Measurements from ENCODE around the gene RPIA. TPM values are rescaled to one million over a fixed set of nuclear protein-coding genes. Genes with fewer than 3 reads are reported as not detected.

The RPIA gene
- total and polyA plus RNA-seq, 3 donors from 2014 or later = 16.2 to 17.9 (median 16.2) TPM

DNA sequence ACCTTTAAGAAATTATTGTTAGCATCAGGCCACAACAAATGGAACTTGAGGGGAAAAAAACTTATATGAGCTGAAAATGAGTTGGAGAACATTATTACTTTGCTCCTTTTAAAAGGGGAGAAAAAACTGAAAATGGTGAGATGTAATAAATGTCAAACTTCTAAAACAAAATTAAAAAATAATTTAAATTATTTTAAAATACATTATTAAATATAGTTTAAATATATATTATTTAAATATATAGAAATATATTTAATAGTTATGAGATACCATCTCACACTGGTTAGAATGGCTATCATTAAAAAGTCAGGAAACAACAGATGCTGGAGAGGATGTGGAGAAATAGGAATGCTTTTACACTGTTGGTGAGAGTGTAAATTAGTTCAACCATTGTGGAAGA, 28.9 kb downstream of the RPIA start:
- no peak overlapping the region for H3K4me3 ChIP-seq

DNA sequence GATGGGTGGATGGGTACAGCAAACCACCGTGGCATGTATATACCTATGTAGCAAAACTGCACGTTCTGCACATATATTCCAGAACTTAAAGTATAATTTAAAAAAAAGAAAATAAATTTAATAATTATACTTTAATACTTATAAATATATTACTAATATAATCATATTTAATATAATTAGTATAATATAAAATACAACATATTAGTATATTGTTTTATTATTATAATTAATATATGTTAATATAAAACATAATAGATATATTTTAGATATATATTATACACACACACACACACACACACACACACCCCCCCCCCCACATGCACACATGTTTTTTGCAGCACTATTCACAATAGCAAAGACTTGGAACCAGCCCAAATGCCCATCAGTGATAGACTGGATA, 29.8 kb downstream of the RPIA start:
- TF ChIP-seq, protein P1, sequence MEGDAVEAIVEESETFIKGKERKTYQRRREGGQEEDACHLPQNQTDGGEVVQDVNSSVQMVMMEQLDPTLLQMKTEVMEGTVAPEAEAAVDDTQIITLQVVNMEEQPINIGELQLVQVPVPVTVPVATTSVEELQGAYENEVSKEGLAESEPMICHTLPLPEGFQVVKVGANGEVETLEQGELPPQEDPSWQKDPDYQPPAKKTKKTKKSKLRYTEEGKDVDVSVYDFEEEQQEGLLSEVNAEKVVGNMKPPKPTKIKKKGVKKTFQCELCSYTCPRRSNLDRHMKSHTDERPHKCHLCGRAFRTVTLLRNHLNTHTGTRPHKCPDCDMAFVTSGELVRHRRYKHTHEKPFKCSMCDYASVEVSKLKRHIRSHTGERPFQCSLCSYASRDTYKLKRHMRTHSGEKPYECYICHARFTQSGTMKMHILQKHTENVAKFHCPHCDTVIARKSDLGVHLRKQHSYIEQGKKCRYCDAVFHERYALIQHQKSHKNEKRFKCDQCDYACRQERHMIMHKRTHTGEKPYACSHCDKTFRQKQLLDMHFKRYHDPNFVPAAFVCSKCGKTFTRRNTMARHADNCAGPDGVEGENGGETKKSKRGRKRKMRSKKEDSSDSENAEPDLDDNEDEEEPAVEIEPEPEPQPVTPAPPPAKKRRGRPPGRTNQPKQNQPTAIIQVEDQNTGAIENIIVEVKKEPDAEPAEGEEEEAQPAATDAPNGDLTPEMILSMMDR (IDR thresholded peaks at IDR 0.05) = no peak
- TF ChIP-seq POLR2A (IDR thresholded peaks at IDR 0.05) = no peak
- DNase-seq = no peak
- Histone ChIP-seq H3K27ac (no peak overlapping the region), H3K36me3 (ENCODE audit: low read depth, missing control alignments) (no peaks in the 10 kb centered on the region), H3K4me1 (no peaks in the 10 kb centered on the region), H3K27me3 (no peaks in the 10 kb centered on the region), H3K4me3 (no peak overlapping the region), H3K9me3 (no peaks in the 10 kb centered on the region)
- WGBS, 2 donors = 97 to 99% methylated on average over 2 of the region's 2 CpGs
- intact Hi-C loops (cut with DNase I; ENCODE audit: low total_unique reads) = no loop called here

More for the DNA sequence above, 28.9 kb downstream of the RPIA start:
- no peak for DNase-seq
- H3K4me1 ChIP-seq = no peaks in the 10 kb centered on the region
- no peaks in the 10 kb centered on the region for H3K27me3 ChIP-seq
- intact Hi-C loops (cut with DNase I; ENCODE audit: low total_unique reads) = no loop called here
- TF ChIP-seq, protein P1 (IDR thresholded peaks at IDR 0.05) = no peak
- no peaks in the 10 kb centered on the region for H3K36me3 ChIP-seq (ENCODE audit: low read depth, missing control alignments)
- H3K9me3 ChIP-seq = no peaks in the 10 kb centered on the region
- no peak overlapping the region for H3K27ac ChIP-seq

DNA sequence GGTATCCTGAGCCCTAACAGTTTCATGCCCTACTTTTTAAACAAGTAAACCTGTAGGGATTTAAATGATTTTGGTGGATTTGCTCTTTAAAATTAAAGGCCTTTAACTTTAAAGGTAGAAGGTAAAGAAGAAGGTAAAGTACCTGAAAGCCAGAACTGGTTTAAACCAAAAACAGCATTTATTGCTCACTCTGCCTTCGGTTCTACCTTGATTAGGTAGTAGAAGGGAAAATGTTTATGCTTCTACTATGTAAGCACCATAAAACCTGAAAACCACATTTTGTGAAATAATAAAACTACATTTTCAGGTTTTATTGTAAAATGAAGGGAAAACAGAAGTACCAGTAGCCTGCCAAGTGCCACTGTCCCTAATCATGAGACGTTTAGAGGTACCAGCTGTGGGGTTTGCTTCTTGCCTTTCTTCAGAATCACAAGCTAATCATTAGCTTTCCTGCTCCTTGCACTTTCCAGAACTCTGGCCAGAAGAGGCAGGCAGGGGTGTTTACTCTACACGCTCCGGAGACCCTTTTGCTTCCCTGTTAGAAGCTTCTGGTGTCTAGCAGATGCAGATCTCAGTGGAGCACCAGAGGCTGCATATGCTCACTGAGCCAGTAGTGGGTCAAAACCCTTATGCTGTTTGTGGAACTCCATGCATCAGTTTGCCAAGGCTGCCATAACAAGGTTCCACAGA, 33.3 kb downstream of the RPIA start:
- Histone ChIP-seq H3K27ac (no peak overlapping the region), H3K4me1 (no peaks in the 10 kb centered on the region), H3K9me3 (no peaks in the 10 kb centered on the region), H3K27me3 (no peaks in the 10 kb centered on the region), H3K4me3 (no peak overlapping the region), H3K36me3 (ENCODE audit: low read depth, missing control alignments) (no peaks in the 10 kb centered on the region)
- intact Hi-C loops (cut with DNase I; ENCODE audit: low total_unique reads) = no loop called here
- TF ChIP-seq POLR2A (IDR thresholded peaks at IDR 0.05) = no peak
- TF ChIP-seq, protein P1 (IDR thresholded peaks at IDR 0.05) = no peak
- 84 to 92% methylated on average over 4 of the region's 4 CpGs for WGBS, 2 donors
- no peak for DNase-seq

DNA sequence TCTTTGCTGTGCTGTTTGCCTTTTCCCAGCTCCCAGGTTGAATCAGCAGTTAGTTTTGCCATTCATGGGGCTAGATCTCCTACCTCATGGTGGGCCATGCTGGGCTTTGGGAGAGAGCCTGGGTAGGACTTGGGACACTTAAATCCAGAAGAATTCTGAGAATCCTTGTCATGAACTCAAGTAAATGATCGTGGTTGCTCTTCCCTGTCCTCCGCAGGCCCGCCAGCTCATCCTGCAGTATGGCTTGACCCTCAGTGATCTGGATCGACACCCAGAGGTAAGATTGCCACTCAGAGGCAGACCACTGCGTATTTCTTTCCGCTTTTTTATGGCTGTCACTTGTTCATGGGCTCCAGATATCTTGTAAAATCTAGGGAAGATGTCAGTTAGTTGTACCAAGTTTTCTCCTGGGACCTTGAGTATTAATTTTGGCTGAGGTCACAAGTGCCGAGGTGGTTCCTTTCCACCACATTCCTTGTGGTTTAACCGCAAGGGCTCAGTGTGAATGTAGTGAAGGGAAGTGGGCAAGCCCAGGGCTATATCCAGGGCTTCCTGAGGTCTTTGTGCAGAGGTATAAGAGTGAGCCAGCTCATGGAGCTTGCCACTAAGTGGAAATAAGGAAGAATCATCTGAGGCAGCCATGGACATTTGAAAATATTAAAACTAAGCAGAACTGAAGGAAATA, 37.7 kb downstream of the RPIA start:
- no peaks in the 10 kb centered on the region for H3K27me3 ChIP-seq
- TF ChIP-seq POLR2A (IDR thresholded peaks at IDR 0.05) = no peak
- TF ChIP-seq, protein P1 (IDR thresholded peaks at IDR 0.05) = no peak
- H3K4me1 ChIP-seq = no peaks in the 10 kb centered on the region
- intact Hi-C loops (cut with DNase I; ENCODE audit: low total_unique reads) = no loop called here
- no peak overlapping the region for H3K4me3 ChIP-seq
- no peaks in the 10 kb centered on the region for H3K36me3 ChIP-seq (ENCODE audit: low read depth, missing control alignments)
- no peaks in the 10 kb centered on the region for H3K9me3 ChIP-seq
- H3K27ac ChIP-seq = no peak overlapping the region
- no peak for DNase-seq
- 85 to 86% methylated on average over 3 to 8 of the region's 8 CpGs for WGBS, 2 donors

All from testis (tissue), 3 donors.